ENCODE data around the gene C1QL1. TPM values are rescaled to one million over a fixed set of nuclear protein-coding genes. Genes with fewer than 3 reads are reported as not detected.
"Not testable (repeated sequence)": the region's sequence is repeated elsewhere in the genome, so short reads cannot be mapped to it uniquely, and the experiment has no call there.

The C1QL1 gene
- total and polyA plus RNA-seq, 9 donors: 0.20 to 6.0 (median 0.87) TPM; not detected in 3

DNA sequence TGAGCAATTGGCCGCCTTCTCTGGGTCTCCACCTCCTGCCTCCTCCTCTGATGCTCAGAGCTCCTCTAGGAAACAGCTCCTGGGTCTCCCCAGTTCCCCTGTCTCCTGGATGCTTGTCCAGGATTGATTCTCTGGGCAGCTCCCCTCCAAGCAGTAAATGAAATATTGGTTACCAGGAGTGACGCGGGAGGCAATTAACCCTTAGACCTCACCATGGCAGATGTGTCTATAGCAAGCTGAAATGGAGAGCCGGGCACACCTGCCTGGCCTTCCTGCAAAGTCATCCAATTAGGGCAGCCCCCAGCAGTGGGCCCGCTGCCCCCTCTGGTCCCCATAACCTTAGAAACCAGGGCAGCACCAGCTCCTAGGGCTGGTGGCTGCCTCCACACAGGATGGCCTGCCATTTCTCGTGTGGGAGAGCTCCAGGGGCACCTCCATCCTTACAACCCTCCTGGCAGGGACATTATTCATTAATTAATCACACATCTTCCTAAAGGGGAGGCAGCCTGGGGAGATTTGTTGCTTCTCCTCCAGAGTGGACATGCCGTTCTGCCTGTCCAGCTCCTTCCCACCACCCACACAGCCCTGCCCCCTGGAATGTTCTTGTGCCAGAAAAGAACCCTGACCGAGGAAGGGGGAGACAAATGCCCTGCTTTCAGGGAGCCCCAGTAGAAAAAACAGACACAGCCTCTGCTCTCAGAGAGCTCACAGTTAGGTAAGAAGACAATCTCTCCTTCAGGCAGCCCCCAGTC lies 12.3 kb downstream of the C1QL1 start:
- TF ChIP-seq POLR2A (IDR thresholded peaks at IDR 0.05): no peak
- Histone ChIP-seq H3K27ac (no peak overlapping the region), H3K4me3 (no peak overlapping the region), H3K36me3 (no peaks in the 10 kb centered on the region), H3K9me3 (no peaks in the 10 kb centered on the region), H3K4me1 (ENCODE audit: insufficient read depth) (no peaks in the 10 kb centered on the region), H3K27me3 (no peaks in the 10 kb centered on the region)
- 55 to 58% (median 57%) methylated on average over 8 of the region's 8 CpGs for WGBS, 3 donors
- no peak for DNase-seq
- intact Hi-C loops (cut with DNase I): no loop called here

DNA sequence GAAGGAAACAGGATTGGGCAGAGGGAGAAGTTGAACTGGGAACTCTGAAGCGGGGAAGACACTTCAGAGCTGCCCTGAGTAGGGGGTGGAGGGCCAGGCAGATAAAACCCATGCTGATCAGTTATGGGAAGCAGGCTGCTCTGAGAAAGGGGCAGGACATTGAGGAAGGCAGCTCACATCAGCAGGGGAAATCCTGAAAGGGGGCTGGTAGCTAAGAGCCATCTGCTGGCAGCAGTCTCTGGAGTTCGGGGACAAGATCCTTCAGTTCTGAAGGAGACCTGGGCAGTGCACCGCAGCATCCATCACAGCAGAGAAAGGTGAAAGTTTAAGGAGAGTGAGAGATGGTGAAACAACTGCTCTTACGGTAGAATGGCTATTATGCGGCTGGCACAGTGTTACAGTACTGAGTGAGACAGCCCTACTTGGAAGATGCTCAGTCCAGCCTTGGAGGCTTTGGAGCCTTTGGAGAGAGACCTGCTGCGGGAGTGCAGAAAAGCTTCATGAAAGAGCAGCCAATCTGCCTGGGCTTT lies 15.1 kb downstream of the C1QL1 start:
- WGBS, 3 donors: 68 to 74% (median 68%) methylated on average over 6 of the region's 6 CpGs
- TF ChIP-seq POLR2A (IDR thresholded peaks at IDR 0.05) (no peak), EP300 (IDR thresholded peaks at IDR 0.05) (no peak)
- TF ChIP-seq, protein P1, sequence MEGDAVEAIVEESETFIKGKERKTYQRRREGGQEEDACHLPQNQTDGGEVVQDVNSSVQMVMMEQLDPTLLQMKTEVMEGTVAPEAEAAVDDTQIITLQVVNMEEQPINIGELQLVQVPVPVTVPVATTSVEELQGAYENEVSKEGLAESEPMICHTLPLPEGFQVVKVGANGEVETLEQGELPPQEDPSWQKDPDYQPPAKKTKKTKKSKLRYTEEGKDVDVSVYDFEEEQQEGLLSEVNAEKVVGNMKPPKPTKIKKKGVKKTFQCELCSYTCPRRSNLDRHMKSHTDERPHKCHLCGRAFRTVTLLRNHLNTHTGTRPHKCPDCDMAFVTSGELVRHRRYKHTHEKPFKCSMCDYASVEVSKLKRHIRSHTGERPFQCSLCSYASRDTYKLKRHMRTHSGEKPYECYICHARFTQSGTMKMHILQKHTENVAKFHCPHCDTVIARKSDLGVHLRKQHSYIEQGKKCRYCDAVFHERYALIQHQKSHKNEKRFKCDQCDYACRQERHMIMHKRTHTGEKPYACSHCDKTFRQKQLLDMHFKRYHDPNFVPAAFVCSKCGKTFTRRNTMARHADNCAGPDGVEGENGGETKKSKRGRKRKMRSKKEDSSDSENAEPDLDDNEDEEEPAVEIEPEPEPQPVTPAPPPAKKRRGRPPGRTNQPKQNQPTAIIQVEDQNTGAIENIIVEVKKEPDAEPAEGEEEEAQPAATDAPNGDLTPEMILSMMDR (IDR thresholded peaks at IDR 0.05): no peak
- no peaks in the 10 kb centered on the region for H3K9me3 ChIP-seq
- H3K4me1 ChIP-seq (ENCODE audit: insufficient read depth): no peaks in the 10 kb centered on the region
- no peak overlapping the region for H3K4me3 ChIP-seq
- H3K27me3 ChIP-seq: no peaks in the 10 kb centered on the region
- no peak for DNase-seq
- intact Hi-C loops (cut with DNase I): no loop called here
- no peaks in the 10 kb centered on the region for H3K36me3 ChIP-seq
- no peak overlapping the region for H3K27ac ChIP-seq

GRCh38 chr17:44948315-44948795 lies 19.7 kb downstream of the C1QL1 start:
- intact Hi-C loops (cut with DNase I): no loop called here
- Histone ChIP-seq H3K9me3 (no peaks in the 10 kb centered on the region), H3K27me3 (no peaks in the 10 kb centered on the region), H3K4me3 (peak overlapping the region; percentile 44), H3K36me3 (no peaks in the 10 kb centered on the region), H3K4me1 (ENCODE audit: insufficient read depth) (no peaks in the 10 kb centered on the region), H3K27ac (no peak overlapping the region)
- TF ChIP-seq POLR2A (IDR thresholded peaks at IDR 0.05) (no peak), EP300 (IDR thresholded peaks at IDR 0.05) (no peak)
- TF ChIP-seq, protein P1 (IDR thresholded peaks at IDR 0.05): no peak
- WGBS, 3 donors: 49 to 53% (median 51%) methylated on average over 7 of the region's 7 CpGs
- no peak for DNase-seq

- H3K4me1 ChIP-seq (ENCODE audit: insufficient read depth): no peaks in the 10 kb centered on the region
- intact Hi-C loops (cut with DNase I): no loop called here
- peak; percentile 77 to 87 (median 83) for DNase-seq
- TF ChIP-seq EP300 (IDR thresholded peaks at IDR 0.05) (no peak), POLR2A (IDR thresholded peaks at IDR 0.05) (peak; percentile 47)
- TF ChIP-seq, protein P1 (IDR thresholded peaks at IDR 0.05): peak in 2 of 3 donors; percentile 5 to 21
- 1 to 3% (median 1%) methylated on average over 57 to 62 of the region's 62 CpGs for WGBS, 3 donors
- H3K27ac ChIP-seq: no peak within 1 kb of the TSS
- H3K9me3 ChIP-seq: no peaks in the 10 kb centered on the region
- H3K4me3 ChIP-seq: peak within 1 kb of the TSS; percentile 44
- H3K27me3 ChIP-seq: no peaks in the 10 kb centered on the region
- no peaks in the 10 kb centered on the region for H3K36me3 ChIP-seq
Measured at GRCh38 chr17:44947461-44948314, 20.4 kb downstream of the C1QL1 start, which contains the start of gene KIF18B. Gene KIF18B (minus strand): TSS chr17:44947773. CDS start chr17:44936344, 11,429 bp downstream.

- intact Hi-C loops (cut with DNase I); DNase-seq: not testable (repeated sequence)
Measured at GRCh38 chr17:44945652-44946051, 22.5 kb downstream of the C1QL1 start.

More at GRCh38 chr17:44945652-44946051, 22.5 kb downstream of the C1QL1 start:
- not testable (repeated sequence) for H3K9me3 ChIP-seq; H3K36me3 ChIP-seq; H3K4me3 ChIP-seq; H3K27me3 ChIP-seq; H3K27ac ChIP-seq; H3K4me1 ChIP-seq (ENCODE audit: insufficient read depth)
- 87 to 89% (median 87%) methylated on average over 10 of the region's 10 CpGs for WGBS, 3 donors

Measured in ovary (tissue), 9 donors.